OCI-LY3 (cell line): ENCODE measurements around the gene CALML6.

Experiments used
- H2AFZ ChIP-seq: fragments of 200-600, 300-600 bp; shearing (Covaris generic); 2 replicates; pipeline ENCODE4 v1.6.0; 2014; ENCODE audit warnings: antibody characterized with exemption, low read depth, low read length
- H3K27ac ChIP-seq: fragments of 200-600, 300-600 bp; sonication (generic); 2 replicates; pipeline ENCODE4 v1.5.1; 2014; ENCODE audit warnings: mild to moderate bottlenecking, low read length, moderate library complexity, mixed read lengths
- H3K27me3 ChIP-seq: fragments of 200-600, 300-600 bp; sonication (generic); 2 replicates; pipeline ENCODE4 v1.6.1; 2014; ENCODE audit warnings: low read depth, low read length, mixed read lengths
- H3K36me3 ChIP-seq: fragments of 200-600, 300-600 bp; sonication (generic); replicated peaks from 2 replicates; pipeline ENCODE3; 2014; ENCODE audit warnings: low read depth, low read length, mixed read lengths
- H3K4me1 ChIP-seq: fragments of 300-600, 200-600 bp; sonication (generic); 2 replicates; pipeline ENCODE4 v1.6.1; 2014; ENCODE audit warnings: low read length, mixed read lengths
- H3K4me2 ChIP-seq: fragments of 200-600, 300-600 bp; sonication (generic); 2 replicates; pipeline ENCODE4 v1.6.1; 2014; ENCODE audit warnings: low read length, mixed read lengths
- H3K4me3 ChIP-seq: fragments of 300-600, 200-600 bp; sonication (generic); 2 replicates; pipeline ENCODE4 v1.5.1; 2014; ENCODE audit warnings: antibody characterized with exemption, mild to moderate bottlenecking, low read length, moderate library complexity
- H3K79me2 ChIP-seq: fragments of 300-600, 200-600 bp; shearing (Covaris generic); 2 replicates; pipeline ENCODE4 v1.6.1; 2014; ENCODE audit warnings: mild to moderate bottlenecking, low read length, mixed read lengths
- H3K9ac ChIP-seq: fragments of 300-600, 200-600 bp; shearing (Covaris generic); 2 replicates; pipeline ENCODE4 v1.6.0; 2014; ENCODE audit warnings: mild to moderate bottlenecking, low read length, moderate library complexity
- H3K9me3 ChIP-seq: fragments of 200-600, 300-600 bp; shearing (Covaris generic); 2 replicates; pipeline ENCODE4 v1.6.1; 2014; ENCODE audit warnings: low read length, mixed read lengths; ENCODE audit not compliant: insufficient read depth
- H4K20me1 ChIP-seq: fragments of 200-600, 300-600 bp; sonication (generic); 2 replicates; pipeline ENCODE4 v1.6.1; 2016; ENCODE audit warnings: low read length, mixed read lengths; ENCODE audit not compliant: insufficient read depth
- EZH2phosphoT487 ChIP-seq: fragments of 200-600 bp; shearing (Covaris generic); IDR thresholded peaks from 2 replicates; pipeline ENCODE4 v1.6.1; 2018; ENCODE audit warnings: antibody characterized with exemption, mixed run types, low read depth
- TF ChIP-seq, protein P1 (sequence below): fragments of 200-600, 300-600 bp; sonication (generic); IDR thresholded peaks from 2 replicates; pipeline ENCODE4 v1.5.1; 2014; ENCODE audit warnings: antibody characterized with exemption, low read length, low read depth

Gene CALML6

GRCh38 chr1:1877865-1878436 is 37.1 kb upstream of the CALML6 start:
- no peak overlapping the region for H3K4me2 ChIP-seq
- TF ChIP-seq, protein P1, sequence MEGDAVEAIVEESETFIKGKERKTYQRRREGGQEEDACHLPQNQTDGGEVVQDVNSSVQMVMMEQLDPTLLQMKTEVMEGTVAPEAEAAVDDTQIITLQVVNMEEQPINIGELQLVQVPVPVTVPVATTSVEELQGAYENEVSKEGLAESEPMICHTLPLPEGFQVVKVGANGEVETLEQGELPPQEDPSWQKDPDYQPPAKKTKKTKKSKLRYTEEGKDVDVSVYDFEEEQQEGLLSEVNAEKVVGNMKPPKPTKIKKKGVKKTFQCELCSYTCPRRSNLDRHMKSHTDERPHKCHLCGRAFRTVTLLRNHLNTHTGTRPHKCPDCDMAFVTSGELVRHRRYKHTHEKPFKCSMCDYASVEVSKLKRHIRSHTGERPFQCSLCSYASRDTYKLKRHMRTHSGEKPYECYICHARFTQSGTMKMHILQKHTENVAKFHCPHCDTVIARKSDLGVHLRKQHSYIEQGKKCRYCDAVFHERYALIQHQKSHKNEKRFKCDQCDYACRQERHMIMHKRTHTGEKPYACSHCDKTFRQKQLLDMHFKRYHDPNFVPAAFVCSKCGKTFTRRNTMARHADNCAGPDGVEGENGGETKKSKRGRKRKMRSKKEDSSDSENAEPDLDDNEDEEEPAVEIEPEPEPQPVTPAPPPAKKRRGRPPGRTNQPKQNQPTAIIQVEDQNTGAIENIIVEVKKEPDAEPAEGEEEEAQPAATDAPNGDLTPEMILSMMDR: no peak
- no peak for TF ChIP-seq EZH2phosphoT487
- peaks cover 35% of the 10 kb centered on the region for H3K36me3 ChIP-seq
- no peaks in the 10 kb centered on the region for H3K27me3 ChIP-seq
- H2AFZ ChIP-seq: no peak overlapping the region
- no peak overlapping the region for H3K4me3 ChIP-seq
- no peak overlapping the region for H3K27ac ChIP-seq
- no peaks in the 10 kb centered on the region for H3K4me1 ChIP-seq
- no peaks in the 10 kb centered on the region for H3K9me3 ChIP-seq
- peaks cover 91% of the 10 kb centered on the region for H4K20me1 ChIP-seq
- H3K9ac ChIP-seq: no peak overlapping the region
- peaks cover 100% of the 10 kb centered on the region for H3K79me2 ChIP-seq

DNA sequence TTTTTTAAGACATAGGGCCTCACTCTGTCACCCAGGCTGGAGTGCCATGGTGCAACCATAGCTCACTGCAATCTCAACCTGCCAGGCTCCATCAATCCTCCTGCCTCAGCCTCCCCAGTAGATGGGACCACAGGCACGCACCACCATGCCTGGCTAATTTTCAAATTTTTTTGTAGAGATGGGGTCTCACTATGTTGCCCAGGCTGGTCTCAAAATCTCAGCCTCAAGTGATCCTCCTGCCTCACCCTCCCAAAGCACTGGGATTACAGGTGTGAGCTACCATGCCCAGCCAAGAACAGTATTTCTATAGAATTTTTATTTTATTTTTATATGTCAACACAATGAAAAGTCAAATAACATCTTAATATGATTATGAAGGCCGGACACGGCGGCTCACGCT is 35.1 kb upstream of the CALML6 start:
- H2AFZ ChIP-seq: no peak overlapping the region
- no peak overlapping the region for H3K4me2 ChIP-seq
- peaks cover 29% of the 10 kb centered on the region for H3K36me3 ChIP-seq
- H3K4me3 ChIP-seq: no peak overlapping the region
- H3K9ac ChIP-seq: no peak overlapping the region
- H3K79me2 ChIP-seq: peaks cover 100% of the 10 kb centered on the region
- no peaks in the 10 kb centered on the region for H3K27me3 ChIP-seq
- H3K27ac ChIP-seq: no peak overlapping the region
- TF ChIP-seq EZH2phosphoT487: no peak
- TF ChIP-seq, protein P1: no peak
- H3K9me3 ChIP-seq: no peaks in the 10 kb centered on the region
- H3K4me1 ChIP-seq: no peaks in the 10 kb centered on the region
- H4K20me1 ChIP-seq: peaks cover 93% of the 10 kb centered on the region

GRCh38 chr1:1880617-1881312 is 34.3 kb upstream of the CALML6 start:
- no peak overlapping the region for H3K4me3 ChIP-seq
- peaks cover 22% of the 10 kb centered on the region for H3K36me3 ChIP-seq
- no peak overlapping the region for H3K27ac ChIP-seq
- H3K9me3 ChIP-seq: no peaks in the 10 kb centered on the region
- no peaks in the 10 kb centered on the region for H3K27me3 ChIP-seq
- no peak overlapping the region for H3K4me2 ChIP-seq
- no peak overlapping the region for H2AFZ ChIP-seq
- no peak for TF ChIP-seq EZH2phosphoT487
- TF ChIP-seq, protein P1: no peak
- H3K79me2 ChIP-seq: peaks cover 100% of the 10 kb centered on the region
- H3K4me1 ChIP-seq: no peaks in the 10 kb centered on the region
- H3K9ac ChIP-seq: no peak overlapping the region
- H4K20me1 ChIP-seq: peaks cover 92% of the 10 kb centered on the region

- Histone ChIP-seq H4K20me1 (peaks cover 92% of the 10 kb centered on the region), H3K27me3 (no peaks in the 10 kb centered on the region), H3K79me2 (peaks cover 100% of the 10 kb centered on the region), H2AFZ (no peak overlapping the region), H3K9me3 (no peaks in the 10 kb centered on the region), H3K9ac (no peak overlapping the region), H3K27ac (no peak overlapping the region), H3K4me1 (no peaks in the 10 kb centered on the region), H3K4me3 (no peak overlapping the region), H3K4me2 (no peak overlapping the region), H3K36me3 (peaks cover 15% of the 10 kb centered on the region)
- TF ChIP-seq EZH2phosphoT487: no peak
- TF ChIP-seq, protein P1: no peak
Observed at GRCh38 chr1:1881727-1882126, 33.3 kb upstream of the CALML6 start.
